HCT116 (cell line): ENCODE measurements around the gene AKAP13. TPM values are rescaled to one million over a fixed set of nuclear protein-coding genes. Genes with fewer than 3 reads are reported as not detected.

Source experiments
- ATAC-seq: fragments of 200-7000 bp; cut with Tn5 transposase; 2 replicates; pipeline ENCODE4 v1.9.1; 2020; ENCODE audit warnings: mild to moderate bottlenecking, moderate library complexity
- BruUV-seq: library from RNA; stranded (reverse); fragments of 400-500 nt; replicated peaks from 2 replicates; lab custom pipeline; 2021; lab: Mats Ljungman, UMichigan
- CTCF ChIA-PET: fragments of 300-600 bp; sonication (Branson Sonifier 250); formaldehyde crosslinking; loops from one replicate; lab custom pipeline; 2021; ENCODE audit warnings: antibody characterized with exemption; lab: Charles Lee
- POLR2A ChIA-PET: fragments of 300-600, 350-600 bp; sonication (Branson Sonifier 250); formaldehyde crosslinking; loops from one replicate; lab custom pipeline; 2021; ENCODE audit warnings: antibody characterized with exemption; lab: Charles Lee
- RAD21 ChIA-PET, 2 experiments: fragments of 300-600 bp; sonication (Branson Sonifier 250); formaldehyde crosslinking; loops; one replicate each; lab custom pipeline; 2023; ENCODE audit warnings: low total read pairs in 2 of 2; ENCODE audit not compliant: uncharacterized antibody in 2 of 2, unreplicated experiment in 2 of 2, low non-redundant PET in 1 of 2; lab: Charles Lee
- DNase-seq: peaks from one replicate; pipeline ENCODE4 v3.0.0-alpha.2; 2010; ENCODE audit warnings: low read depth, low spot score
- H2AFZ ChIP-seq: fragments of 200-600 bp; shearing (Covaris generic), sonication (generic); 2 replicates; pipeline ENCODE4 v1.6.1; 2017; ENCODE audit warnings: low read depth, mixed run types, mixed read lengths, antibody characterized with exemption, low read length; ENCODE audit not compliant: poor library complexity, severe bottlenecking
- H3K27ac ChIP-seq: 2 replicates; pipeline ENCODE4 v1.5.1; 2012; ENCODE audit warnings: low read depth, low read length
- H3K27me3 ChIP-seq: fragments of 200-600 bp; sonication (generic); 2 replicates; pipeline ENCODE4 v1.6.1; 2016; ENCODE audit warnings: mixed run types, low read length, mixed read lengths; ENCODE audit not compliant: insufficient read depth
- H3K36me3 ChIP-seq, 2 experiments: fragments of 200-500 bp in 1 of 2; fragments of 200-600 bp in 1 of 2; sonication (Bioruptor generic) in 1 of 2; sonication (generic) in 1 of 2; 2 replicates each; pipeline versions ENCODE4 v1.5.1 to v1.6.1; 2014 to 2016; ENCODE audit warnings: low read length in 2 of 2, inconsistent platforms in 1 of 2, mixed read lengths in 1 of 2, mixed run types in 1 of 2; ENCODE audit not compliant: insufficient read depth in 2 of 2, control insufficient read depth in 1 of 2
- H3K4me1 ChIP-seq, 2 experiments: fragments of 200-600 bp in 1 of 2; sonication (generic) in 1 of 2; 2 replicates each; pipeline versions ENCODE4 v1.5.1 to v1.6.1; 2012 to 2017; ENCODE audit warnings: low read length in 2 of 2, inconsistent platforms in 1 of 2, mild to moderate bottlenecking in 1 of 2, mixed read lengths in 1 of 2, mixed run types in 1 of 2, moderate library complexity in 1 of 2; ENCODE audit not compliant: insufficient read depth in 2 of 2, control insufficient read depth in 1 of 2
- H3K4me2 ChIP-seq: fragments of 200-600 bp; sonication (generic); 2 replicates; pipeline ENCODE4 v1.6.1; 2017; ENCODE audit warnings: mixed run types, low read length, mixed read lengths
- H3K4me3 ChIP-seq, 2 experiments: fragments of 200-600 bp in 1 of 2; sonication (generic) in 1 of 2; replicated peaks in 1 of 2; 2 replicates each; pipeline ENCODE4 v1.5.1; 2011 to 2016; ENCODE audit warnings: low read length in 2 of 2, control low read depth in 1 of 2, low read depth in 1 of 2, mild to moderate bottlenecking in 1 of 2, mixed read lengths in 1 of 2, mixed run types in 1 of 2
- H3K79me2 ChIP-seq: fragments of 200-600 bp; sonication (generic); 2 replicates; pipeline ENCODE4 v1.6.1; 2017; ENCODE audit warnings: mild to moderate bottlenecking, mixed run types, low read length, moderate library complexity, mixed read lengths; ENCODE audit not compliant: insufficient read depth
- H3K9ac ChIP-seq: fragments of 200-600 bp; sonication (generic); 2 replicates; pipeline ENCODE4 v1.6.1; 2016; ENCODE audit warnings: low read length, mixed read lengths
- H3K9me2 ChIP-seq: fragments of 200-600 bp; sonication (generic), shearing (Covaris generic); 2 replicates; pipeline ENCODE4 v1.6.1; 2017; ENCODE audit warnings: mixed run types, mild to moderate bottlenecking, moderate library complexity; ENCODE audit not compliant: insufficient read depth
- H3K9me3 ChIP-seq, 2 experiments: fragments of 200-500 bp in 1 of 2; fragments of 200-600 bp in 1 of 2; sonication (Bioruptor generic) in 1 of 2; sonication (generic) in 1 of 2; 2 replicates each; pipeline ENCODE4 v1.6.1; 2014 to 2017; ENCODE audit warnings: low read length in 2 of 2, mixed read lengths in 2 of 2, inconsistent platforms in 1 of 2, low read depth in 1 of 2, mild to moderate bottlenecking in 1 of 2, mixed run types in 1 of 2, moderate library complexity in 1 of 2; ENCODE audit not compliant: control insufficient read depth in 1 of 2, insufficient read depth in 1 of 2
- H4K20me1 ChIP-seq: fragments of 200-600 bp; sonication (generic), shearing (Covaris generic); 2 replicates; pipeline ENCODE4 v1.6.1; 2017; ENCODE audit warnings: mixed run types, mild to moderate bottlenecking, moderate library complexity; ENCODE audit not compliant: insufficient read depth
- CTCF ChIP-seq, 3 experiments: fragments of 200-600 bp in 1 of 3; sonication (generic) in 1 of 3; IDR thresholded peaks in 2 of 3; conservative IDR thresholded peaks in 1 of 3; 2 replicates each; pipeline ENCODE4 v1.5.1; 2012 to 2017; ENCODE audit warnings: low read depth in 2 of 3, low read length in 2 of 3, antibody characterized with exemption in 1 of 3, borderline replicate concordance in 1 of 3, control low read depth in 1 of 3, mild to moderate bottlenecking in 1 of 3, mixed read lengths in 1 of 3, mixed run types in 1 of 3, moderate library complexity in 1 of 3; ENCODE audit not compliant: insufficient read depth in 1 of 3
- EGR1 ChIP-seq: IDR thresholded peaks from 2 replicates; pipeline ENCODE4 v1.6.1; 2012; ENCODE audit warnings: low read depth
- EZH2 ChIP-seq: fragments of 200-600 bp; sonication (generic); IDR thresholded peaks from 2 replicates; pipeline ENCODE4 v1.6.1; 2017; ENCODE audit warnings: antibody characterized with exemption, mixed run types
- EZH2phosphoT487 ChIP-seq: fragments of 200-600 bp; IDR thresholded peaks from 2 replicates; pipeline ENCODE4 v1.6.1; 2018; ENCODE audit warnings: antibody characterized with exemption, borderline replicate concordance
- JUND ChIP-seq: IDR thresholded peaks from 2 replicates; pipeline ENCODE4 v1.6.1; 2012
- POLR2A ChIP-seq: IDR thresholded peaks from 2 replicates; pipeline ENCODE4 v1.7.0; 2011; ENCODE audit warnings: borderline replicate concordance; ENCODE audit not compliant: insufficient read depth, insufficient read length; ENCODE audit errors: extremely low read depth
- RAD21 ChIP-seq: IDR thresholded peaks from 2 replicates; pipeline ENCODE4 v1.6.1; 2012; ENCODE audit warnings: low read depth, mild to moderate bottlenecking
- REST ChIP-seq: IDR thresholded peaks from 2 replicates; pipeline ENCODE4 v1.6.1; 2012; ENCODE audit warnings: low read depth
- SP1 ChIP-seq: IDR thresholded peaks from 2 replicates; pipeline ENCODE4 v1.6.1; 2012; ENCODE audit warnings: low read depth
- SRF ChIP-seq: IDR thresholded peaks from 2 replicates; pipeline ENCODE4 v1.6.1; 2012; ENCODE audit warnings: low read depth
- TCF7L2 ChIP-seq: IDR thresholded peaks from 2 replicates; pipeline ENCODE4 v1.7.0; 2011; ENCODE audit warnings: borderline replicate concordance, inconsistent platforms; ENCODE audit not compliant: insufficient read depth, insufficient read length; ENCODE audit errors: extremely low read depth
- YY1 ChIP-seq: IDR thresholded peaks from 2 replicates; pipeline ENCODE4 v1.6.1; 2011; ENCODE audit warnings: low read length, low read depth, moderate library complexity, mild to moderate bottlenecking; ENCODE audit not compliant: insufficient replicate concordance; ENCODE audit errors: extremely low read depth
- ZFX ChIP-seq: fragments of 450-650 bp; IDR thresholded peaks from 2 replicates; pipeline ENCODE4 v1.6.1; 2017
- intact Hi-C: fragments of 100-400 bp; cut with micrococcal nuclease; formaldehyde crosslinking; loops from 2 replicates; pipeline ENCODE4 v1.10.0; 2022
- total RNA-seq: library from RNA; stranded (reverse); gene quantifications from one replicate; pipeline ENCODE4 v1.2.1, GENCODE V29; 2021; ENCODE audit not compliant: unreplicated experiment

Gene AKAP13
- total RNA-seq, 1 experiment from 2014 or later = 43.1 TPM

GRCh38 chr15:85658816-85659215 is 278.4 kb downstream of the AKAP13 start:
- CTCF ChIA-PET = no interaction called here
- intact Hi-C loops = no loop called here

GRCh38 chr15:85661859-85662258 is 281.5 kb downstream of the AKAP13 start:
- no peak for DNase-seq
- ChIA-PET CTCF (no interaction called here), POLR2A (no interaction called here), RAD21 (no interaction called here)
- Histone ChIP-seq H3K9ac (no peak overlapping the region), H3K4me1 (no peaks in the 10 kb centered on the region), H3K9me3 (no peaks in the 10 kb centered on the region), H3K27me3 (no peaks in the 10 kb centered on the region), H3K9me2 (no peaks in the 10 kb centered on the region), H3K27ac (no peak overlapping the region), H3K4me3 (no peak overlapping the region), H3K79me2 (no peaks in the 10 kb centered on the region), H3K4me2 (no peak overlapping the region), H4K20me1 (no peaks in the 10 kb centered on the region), H2AFZ (no peak overlapping the region), H3K36me3 (peaks cover 0 to 5% of the 10 kb centered on the region in 2 experiments; a peak in 2 of 4 replicates)
- BruUV-seq = no TSS peak
- ATAC-seq = no peak
- intact Hi-C loops = no loop called here
- TF ChIP-seq JUND (no peak), SRF (no peak), EZH2phosphoT487 (no peak), SP1 (no peak), ZFX (no peak), POLR2A (no peak), RAD21 (no peak), YY1 (no peak), EGR1 (no peak), REST (no peak)

More at GRCh38 chr15:85658816-85659215, 278.4 kb downstream of the AKAP13 start:
- no peaks in the 10 kb centered on the region for H3K79me2 ChIP-seq
- no peak for ATAC-seq
- BruUV-seq = no TSS peak
- ChIA-PET RAD21 (no interaction called here), POLR2A (no interaction called here)
- no peaks in the 10 kb centered on the region for H3K27me3 ChIP-seq
- no peaks in the 10 kb centered on the region for H3K4me1 ChIP-seq
- H3K9me2 ChIP-seq = no peaks in the 10 kb centered on the region
- H3K27ac ChIP-seq = no peak overlapping the region
- H3K9me3 ChIP-seq = no peaks in the 10 kb centered on the region
- no peak overlapping the region for H3K9ac ChIP-seq
- H2AFZ ChIP-seq = no peak overlapping the region
- TF ChIP-seq EZH2 (no peak), TCF7L2 (no peak), ZFX (no peak), CTCF (IDR thresholded peaks at IDR 0.05 in 2 of 3, conservative IDR thresholded peaks at IDR 0.05 in 1 of 3; ENCODE audit: borderline replicate concordance in 1 of 3, insufficient read depth in 1 of 3, low read depth in 2 of 3, low read length in 2 of 3) (no peak), SP1 (no peak)
- TF ChIP-seq, all 23 proteins: peak for 0
- no peaks in the 10 kb centered on the region; a peak in 1 of 4 replicates for H3K36me3 ChIP-seq
- no peak overlapping the region for H3K4me3 ChIP-seq
- H4K20me1 ChIP-seq = no peaks in the 10 kb centered on the region
- H3K4me2 ChIP-seq = no peak overlapping the region
- DNase-seq = no peak
